LNCaP clone FGC (cell line): Measurements from ENCODE around the gene PHF20.
"Not testable (repeated sequence)": the region's sequence is repeated elsewhere in the genome, so short reads cannot be mapped to it uniquely, and the experiment has no call there.

Source experiments
- DNase-seq: peaks from one replicate; pipeline ENCODE4 v3.0.0-alpha.2; 2011; ENCODE audit warnings: low read depth
- H3K4me3 ChIP-seq: 2 replicates; pipeline ENCODE4 v1.5.1; 2011; ENCODE audit warnings: mild to moderate bottlenecking, low read depth, low read length, control low read depth
- CTCF ChIP-seq: IDR thresholded peaks from 2 replicates; pipeline ENCODE4 v1.5.1; 2012; ENCODE audit warnings: mild to moderate bottlenecking; ENCODE audit not compliant: control insufficient read depth, insufficient read depth; ENCODE audit errors: extremely low read depth

The PHF20 gene

GRCh38 chr20:35757098-35757705 is 14.6 kb upstream of the PHF20 start:
- H3K4me3 ChIP-seq, result no peak overlapping the region
- DNase-seq, result no peak
- TF ChIP-seq CTCF, result no peak

GRCh38 chr20:35761548-35761947 is 10.3 kb upstream of the PHF20 start:
- H3K4me3 ChIP-seq, DNase-seq: not testable (repeated sequence)

- TF ChIP-seq CTCF, result no peak
- no peak for DNase-seq
- no peak overlapping the region for H3K4me3 ChIP-seq
Observed at GRCh38 chr20:35762461-35762860, 9.4 kb upstream of the PHF20 start.

GRCh38 chr20:35764936-35765335 is 6.9 kb upstream of the PHF20 start:
- not testable (repeated sequence) for H3K4me3 ChIP-seq, DNase-seq

- DNase-seq, result no peak
- H3K4me3 ChIP-seq, result no peak overlapping the region
- TF ChIP-seq CTCF, result no peak
Observed at GRCh38 chr20:35766843-35767242, 5.0 kb upstream of the PHF20 start.

- H3K4me3 ChIP-seq, result no peak overlapping the region
- no peak for DNase-seq
- no peak for TF ChIP-seq CTCF
Observed at GRCh38 chr20:35767683-35768481, 3.9 kb upstream of the PHF20 start.

- no peak for TF ChIP-seq CTCF
- no peak overlapping the region for H3K4me3 ChIP-seq
- no peak for DNase-seq
Observed at GRCh38 chr20:35768731-35769664, 2.8 kb upstream of the PHF20 start.
